COLO829 (cell line): ENCODE results near the gene ARHGAP15.

Experiments
- DNase-seq: peaks from one replicate; pipeline ENCODE4 v3.0.0; 2012; ENCODE audit warnings: low spot score

Gene ARHGAP15

DNA sequence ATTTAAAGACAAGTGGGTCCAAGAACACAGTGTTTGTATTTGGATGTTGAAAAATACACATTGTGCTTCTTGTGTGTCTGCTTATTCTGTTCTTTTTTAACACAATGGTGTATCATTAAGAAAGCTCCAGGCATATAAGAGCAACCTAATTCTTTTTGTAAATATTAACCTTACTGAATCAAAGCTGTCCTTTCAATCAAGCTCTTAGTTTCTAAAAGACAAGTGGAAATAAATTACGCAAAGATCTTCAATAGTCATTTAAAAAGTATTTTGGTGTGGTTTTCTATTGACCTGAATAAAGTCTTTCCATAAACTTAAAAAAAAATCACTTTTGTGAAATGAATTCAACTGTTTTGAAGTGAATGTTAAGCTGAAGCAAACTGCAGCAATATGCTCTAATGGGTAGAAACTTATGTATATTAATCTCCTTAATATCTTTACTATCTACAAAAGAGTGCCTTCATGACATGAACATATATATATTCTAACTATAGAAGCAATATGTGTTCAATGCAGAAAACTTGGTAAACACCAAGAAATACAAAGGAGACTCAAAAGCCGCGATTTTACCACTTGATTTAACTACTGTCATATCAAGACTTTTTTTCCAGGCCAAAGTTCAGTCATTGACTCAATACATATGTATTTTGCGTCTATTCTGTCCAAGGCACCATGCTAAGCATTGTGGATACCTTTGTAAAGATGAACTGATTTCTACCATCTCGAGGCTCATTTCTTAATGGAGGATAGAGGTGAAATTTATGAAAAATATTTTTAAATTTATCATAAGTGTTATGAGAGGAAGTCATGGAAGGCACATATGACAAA is 97.7 kb downstream of the ARHGAP15 start:
- no peak for DNase-seq

DNA sequence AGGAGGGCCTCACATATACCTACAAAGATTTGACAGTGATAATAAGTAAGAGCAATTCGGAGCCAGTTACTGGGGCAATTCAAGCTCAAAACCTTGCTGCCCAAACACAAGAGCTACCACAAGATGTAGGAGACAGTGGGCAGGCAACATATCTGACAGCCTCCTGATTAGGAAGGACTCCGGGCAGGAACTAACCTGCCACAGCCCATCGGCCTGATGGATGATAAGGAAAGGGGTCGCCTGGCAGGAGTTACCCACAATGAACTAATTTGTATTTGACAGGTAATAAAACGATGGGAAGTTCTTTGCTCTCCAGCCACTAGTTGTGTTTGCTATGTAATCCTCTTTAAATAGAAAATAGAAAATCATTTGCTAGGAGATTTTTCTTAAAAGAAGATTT is 100.2 kb downstream of the ARHGAP15 start:
- DNase-seq, result no peak

DNA sequence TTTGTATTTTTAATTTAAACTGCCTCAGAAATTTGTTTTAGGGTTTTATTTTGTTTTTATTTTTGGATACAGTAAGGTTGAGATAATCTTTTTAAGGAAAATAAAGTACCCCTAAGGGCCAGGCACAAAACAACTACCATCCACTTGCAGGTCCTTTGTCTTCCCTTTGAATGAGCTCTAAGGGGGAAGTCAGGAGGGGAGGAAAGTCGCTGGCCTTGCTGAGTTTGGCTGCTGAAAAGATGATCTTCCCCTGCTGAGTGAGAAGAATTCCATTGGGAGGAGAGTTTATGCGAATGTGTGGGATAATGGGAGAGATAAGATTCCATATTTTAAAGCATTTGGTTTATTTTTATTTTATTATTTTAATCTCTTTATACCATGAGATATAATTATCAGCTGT is 100.7 kb downstream of the ARHGAP15 start:
- DNase-seq, result no peak

DNA sequence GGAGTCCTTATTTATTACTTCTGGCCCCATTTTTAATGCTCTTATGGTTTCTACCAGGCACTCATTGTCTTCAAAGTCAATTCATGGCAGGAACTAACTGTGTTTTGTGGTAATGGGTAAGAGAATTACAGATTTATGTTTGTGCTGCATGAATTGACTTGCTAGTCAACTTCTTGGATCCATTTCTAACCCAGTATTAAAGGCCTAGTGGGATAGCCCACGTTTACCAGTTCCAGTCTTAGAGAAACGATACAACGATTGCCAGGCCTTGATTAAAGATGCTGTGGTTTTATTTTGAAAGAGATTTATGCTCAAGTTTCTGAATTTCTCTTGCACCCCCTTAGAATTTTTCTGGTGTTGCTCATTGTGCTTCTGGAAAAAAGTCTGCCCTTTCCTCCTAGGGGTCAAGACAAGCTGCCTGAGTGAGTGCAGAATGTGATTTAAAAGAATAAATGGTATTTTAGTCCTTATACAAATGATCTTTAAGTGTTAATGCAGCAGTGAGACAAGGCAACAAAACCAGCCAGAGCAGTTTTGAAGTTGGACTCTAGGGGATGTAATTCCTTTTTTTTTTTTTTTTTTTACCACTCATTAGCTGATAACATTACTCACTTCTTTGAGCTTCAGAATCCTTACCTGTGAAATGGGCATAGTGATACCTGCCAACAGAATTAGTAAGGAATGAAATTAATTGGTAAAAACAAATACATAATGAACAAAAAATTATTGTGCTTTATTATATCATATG is 101.5 kb downstream of the ARHGAP15 start:
- no peak for DNase-seq

DNA sequence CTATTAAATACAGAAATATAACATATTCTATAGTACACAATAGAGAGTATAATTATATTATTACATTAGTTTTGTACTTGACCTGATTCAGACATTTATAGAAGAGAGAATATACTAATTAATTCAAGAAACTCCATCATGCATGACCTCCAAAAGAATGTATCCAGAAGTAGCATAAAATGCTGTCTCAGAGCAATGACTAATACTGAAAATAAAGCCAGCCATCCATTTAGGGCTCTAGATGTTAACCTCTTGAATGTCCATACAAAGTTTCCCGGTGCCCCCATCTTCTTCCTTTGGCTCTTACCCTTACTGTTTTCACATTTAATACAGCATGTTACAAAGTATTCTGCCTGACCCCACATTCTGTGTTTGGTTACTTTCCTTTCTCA is 102.0 kb downstream of the ARHGAP15 start:
- no peak for DNase-seq

DNA sequence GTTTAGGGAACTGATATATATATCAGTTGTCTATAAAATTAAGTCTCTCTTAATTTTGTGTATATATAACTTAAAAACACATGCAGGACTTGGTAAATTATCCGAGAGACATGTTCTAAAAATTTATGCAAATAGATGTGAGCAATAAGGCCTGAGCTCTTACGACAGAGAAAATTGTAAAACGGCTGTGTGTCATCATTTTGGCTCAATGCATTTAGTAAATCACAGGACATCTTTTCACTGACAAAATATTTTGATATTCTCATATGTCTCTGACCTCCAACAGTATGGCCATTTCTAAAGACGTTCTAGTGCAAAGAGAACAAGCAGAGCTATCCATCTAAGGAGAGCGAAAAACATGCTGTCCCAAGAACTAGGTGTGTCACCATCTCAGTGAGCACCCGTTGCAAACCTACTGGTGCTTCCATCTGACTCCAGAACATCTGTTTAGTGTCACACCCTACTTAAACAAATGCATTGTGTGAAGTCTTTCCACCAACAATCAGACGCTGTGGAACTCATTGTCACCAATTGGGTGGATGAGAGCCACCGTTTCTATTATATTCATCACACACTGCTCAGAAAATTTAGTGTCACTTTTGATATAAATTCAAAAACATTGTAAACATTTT is 108.0 kb downstream of the ARHGAP15 start:
- no peak for DNase-seq

DNA sequence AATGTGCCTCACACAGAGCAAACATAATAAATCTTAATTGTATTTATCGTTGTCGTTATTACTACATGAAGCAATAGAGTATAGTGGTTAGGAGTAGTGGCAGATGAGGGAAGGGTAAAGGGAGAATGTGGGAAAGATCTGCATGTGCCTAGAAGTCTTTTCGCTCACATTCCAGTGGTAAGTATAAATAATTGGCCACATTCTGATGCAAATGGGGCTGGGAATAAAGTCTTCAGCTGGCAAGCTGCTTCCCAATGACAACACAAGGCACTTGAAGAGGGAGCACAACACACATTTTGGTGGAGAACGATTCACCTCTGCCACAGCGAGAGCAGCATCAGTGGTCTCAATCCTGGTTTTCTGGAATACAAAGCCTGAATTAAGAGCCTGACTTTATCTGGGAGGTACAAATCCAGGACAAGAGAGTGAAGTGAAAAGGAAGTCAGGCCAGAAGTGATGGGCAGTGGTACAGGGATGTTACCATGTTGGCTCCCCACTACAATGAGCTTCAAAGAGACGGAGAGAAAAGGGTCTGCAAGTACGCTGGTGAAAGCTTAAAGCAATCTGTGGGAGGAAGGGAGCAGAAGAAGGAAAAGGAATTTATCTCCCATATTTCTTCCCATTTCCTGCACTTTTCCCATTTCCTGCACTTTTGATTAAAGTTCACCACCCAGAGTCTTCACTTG is 112.3 kb downstream of the ARHGAP15 start:
- no peak for DNase-seq

DNA sequence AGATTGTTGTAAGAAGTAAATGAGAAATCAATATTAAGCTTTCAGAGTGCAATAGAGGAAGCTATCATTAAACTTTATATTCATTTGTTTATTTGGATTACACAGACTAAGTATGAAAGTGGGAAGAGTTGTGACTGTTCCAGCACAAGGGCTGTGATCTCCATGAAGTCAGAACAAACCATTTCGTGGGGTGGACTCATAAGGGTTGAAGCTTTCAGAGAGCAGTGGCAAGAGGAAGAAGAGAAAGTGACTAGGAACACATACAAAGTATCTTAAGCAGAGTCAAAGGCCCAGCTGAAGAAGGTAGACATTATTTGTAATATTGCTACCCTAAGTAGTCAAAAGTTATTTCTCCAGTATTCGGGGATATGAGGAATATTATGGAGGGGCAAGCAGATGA is 117.0 kb downstream of the ARHGAP15 start:
- DNase-seq, result no peak

DNA sequence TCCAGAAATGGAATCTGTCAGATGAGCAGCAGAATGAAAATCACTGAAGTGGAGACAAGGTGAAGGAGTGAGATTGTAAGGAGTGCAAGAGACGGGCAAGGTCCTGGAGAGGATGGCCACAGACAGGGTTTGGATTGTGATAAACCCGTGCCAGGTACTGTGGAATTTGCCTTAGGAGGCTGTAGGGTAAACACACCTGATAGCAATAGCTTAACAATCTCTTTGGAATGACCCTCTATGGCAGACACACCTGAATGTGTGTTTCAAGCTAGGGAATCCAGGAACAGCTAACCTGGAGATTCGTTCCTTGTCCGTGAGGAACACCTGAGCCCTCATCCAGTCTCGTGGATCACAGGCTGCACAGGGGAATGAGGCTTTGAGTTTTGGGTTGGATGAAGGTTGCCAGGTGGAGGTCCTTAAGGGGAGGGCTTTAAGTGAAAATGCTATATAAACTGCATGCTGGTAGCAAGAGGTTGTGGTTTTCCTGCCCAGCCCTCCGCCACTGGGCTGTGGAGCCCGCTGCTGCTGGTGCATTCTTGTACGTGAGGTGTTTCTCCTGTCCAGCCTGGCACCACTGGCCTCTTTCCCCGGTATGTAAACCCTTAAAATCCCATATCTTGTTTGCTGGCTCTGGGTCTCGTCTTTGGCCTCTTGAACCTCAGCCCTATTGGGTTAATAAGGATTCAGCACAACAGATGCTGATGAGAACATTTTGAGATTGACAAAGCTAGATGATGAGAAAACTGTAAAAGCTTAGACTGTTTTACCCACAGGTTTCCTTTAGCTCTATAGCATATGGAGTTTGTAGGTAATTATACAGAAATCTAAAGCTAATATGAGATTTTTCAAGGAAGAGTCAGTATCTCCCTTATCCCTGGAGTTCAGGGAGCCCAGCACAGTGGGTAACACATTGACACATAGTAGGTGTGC is 117.9 kb downstream of the ARHGAP15 start:
- no peak for DNase-seq

DNA sequence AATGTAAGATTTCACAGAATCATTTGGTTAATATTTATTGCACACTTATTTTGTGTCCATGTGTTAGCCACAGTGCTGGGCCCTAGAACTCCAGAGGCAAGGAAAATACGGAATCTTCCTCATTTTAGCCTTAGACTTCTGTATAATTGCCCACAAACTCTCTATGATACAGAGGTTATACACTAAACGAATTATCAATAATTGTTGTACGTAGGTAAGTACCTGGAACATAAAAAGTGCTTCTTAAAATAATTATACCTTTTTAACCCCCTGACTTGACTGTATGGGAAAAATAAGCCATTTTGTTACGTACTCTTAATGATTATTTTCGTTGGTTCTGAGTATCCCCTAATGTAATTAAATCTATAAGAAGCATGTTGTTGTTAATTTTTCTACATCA is 119.4 kb downstream of the ARHGAP15 start:
- no peak for DNase-seq

DNA sequence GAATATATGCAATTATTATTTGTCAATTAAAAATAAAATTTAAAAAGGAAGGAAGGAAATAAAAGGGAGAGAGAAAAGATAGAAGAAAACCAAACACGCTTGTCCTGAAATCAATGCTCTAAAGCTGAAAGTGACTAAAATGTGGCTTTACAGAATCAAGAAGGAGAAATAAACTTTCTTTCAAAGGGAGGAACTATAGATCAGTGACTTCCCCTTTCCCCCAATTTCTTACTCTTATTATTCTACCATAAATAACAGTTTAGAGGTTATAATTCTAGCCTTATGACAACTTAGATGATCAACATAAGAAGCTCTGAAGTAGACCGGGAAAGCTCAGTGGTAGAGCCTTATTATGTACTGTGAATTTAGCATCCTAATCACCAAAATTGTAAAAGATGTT is 122.5 kb downstream of the ARHGAP15 start:
- DNase-seq, result no peak

DNA sequence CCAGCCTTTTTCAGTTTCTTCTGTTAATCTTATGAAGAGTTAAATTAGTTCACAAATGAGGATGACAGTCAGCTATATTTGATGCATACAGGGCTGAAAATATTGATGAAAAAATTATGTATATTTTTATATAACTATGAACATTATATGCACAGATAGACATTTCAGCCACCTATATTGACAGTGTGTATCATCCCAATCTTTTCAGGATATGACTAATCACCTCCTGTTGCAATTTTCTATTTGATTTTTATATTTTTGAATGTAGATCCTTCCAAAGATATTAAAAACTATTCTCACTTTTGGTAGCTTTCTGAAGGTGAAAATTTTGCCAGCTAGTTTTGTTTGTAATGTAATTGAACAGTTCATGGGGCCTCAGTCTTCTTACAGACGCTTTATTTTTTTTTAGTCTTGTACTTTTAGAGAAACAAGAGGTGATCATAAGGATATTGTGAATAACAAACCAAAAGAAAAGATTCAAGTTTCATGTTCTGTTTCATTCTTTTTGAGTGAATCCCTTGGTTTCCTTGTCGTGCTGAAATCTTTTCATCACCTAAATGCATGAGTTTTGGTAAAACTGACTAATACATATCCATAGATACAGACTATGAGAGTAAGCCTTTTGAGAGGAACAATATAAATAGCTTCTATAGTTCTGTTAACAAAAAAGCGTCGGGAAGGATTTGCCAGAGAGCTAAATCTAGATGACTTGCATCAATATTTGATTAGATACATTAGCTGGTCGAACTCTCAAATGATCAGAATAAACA is 123.1 kb downstream of the ARHGAP15 start:
- DNase-seq, result no peak

DNA sequence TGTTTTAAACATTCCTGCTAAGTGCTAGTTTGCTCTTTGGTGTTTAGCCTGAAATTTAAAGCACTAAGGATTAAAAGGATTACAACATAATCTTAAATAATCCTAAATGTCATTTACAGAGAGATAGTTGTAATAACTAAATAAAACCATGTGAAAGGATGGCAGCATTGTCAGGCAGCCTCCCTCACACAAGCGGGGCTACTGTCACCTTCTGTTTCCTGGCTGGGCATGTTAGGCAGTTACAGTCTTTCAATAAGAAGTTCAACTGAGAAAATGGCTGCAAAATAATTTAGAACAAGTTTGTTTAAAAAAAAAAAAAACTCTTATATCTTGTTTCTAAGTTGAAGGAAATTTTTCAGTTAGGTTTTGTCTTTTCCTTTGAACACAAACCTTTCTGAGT is 124.9 kb downstream of the ARHGAP15 start:
- DNase-seq, result no peak

DNA sequence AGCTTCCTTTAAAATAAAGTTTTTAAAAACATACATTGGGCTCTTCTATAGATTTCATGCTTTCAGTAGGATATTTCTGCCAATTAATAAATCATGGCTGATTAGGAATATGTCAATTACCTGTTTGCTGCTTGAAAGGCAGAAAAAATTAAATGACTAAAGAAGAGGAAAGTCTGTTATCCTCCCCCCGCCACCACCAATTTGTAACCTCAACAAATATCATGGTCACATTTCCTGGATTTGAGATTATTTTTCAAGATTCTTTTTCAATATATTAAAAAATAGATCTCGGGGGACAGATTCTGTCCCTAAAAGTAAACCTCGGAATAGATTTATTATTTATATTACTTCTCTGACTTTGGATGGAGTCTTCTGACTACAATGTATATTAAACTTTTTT is 125.9 kb downstream of the ARHGAP15 start:
- no peak for DNase-seq

DNA sequence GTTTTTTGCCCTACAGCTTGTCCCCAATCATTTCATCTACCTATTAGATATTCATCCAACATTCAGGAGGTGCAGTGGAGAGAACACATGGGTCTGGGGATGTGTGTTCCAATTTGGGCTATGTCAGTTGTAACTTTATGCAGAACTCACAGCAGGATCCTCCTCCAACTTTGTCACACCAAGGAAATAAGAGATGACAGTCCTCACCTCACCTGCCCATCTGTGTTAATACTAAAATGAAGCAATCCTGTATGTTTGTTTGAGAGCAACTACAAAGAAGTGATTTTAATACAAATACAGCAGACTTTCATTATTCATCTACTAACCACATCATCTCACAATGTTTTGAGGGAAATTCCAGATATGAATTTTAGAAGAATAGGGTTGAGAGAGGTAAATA is 126.7 kb downstream of the ARHGAP15 start:
- DNase-seq, result no peak

DNA sequence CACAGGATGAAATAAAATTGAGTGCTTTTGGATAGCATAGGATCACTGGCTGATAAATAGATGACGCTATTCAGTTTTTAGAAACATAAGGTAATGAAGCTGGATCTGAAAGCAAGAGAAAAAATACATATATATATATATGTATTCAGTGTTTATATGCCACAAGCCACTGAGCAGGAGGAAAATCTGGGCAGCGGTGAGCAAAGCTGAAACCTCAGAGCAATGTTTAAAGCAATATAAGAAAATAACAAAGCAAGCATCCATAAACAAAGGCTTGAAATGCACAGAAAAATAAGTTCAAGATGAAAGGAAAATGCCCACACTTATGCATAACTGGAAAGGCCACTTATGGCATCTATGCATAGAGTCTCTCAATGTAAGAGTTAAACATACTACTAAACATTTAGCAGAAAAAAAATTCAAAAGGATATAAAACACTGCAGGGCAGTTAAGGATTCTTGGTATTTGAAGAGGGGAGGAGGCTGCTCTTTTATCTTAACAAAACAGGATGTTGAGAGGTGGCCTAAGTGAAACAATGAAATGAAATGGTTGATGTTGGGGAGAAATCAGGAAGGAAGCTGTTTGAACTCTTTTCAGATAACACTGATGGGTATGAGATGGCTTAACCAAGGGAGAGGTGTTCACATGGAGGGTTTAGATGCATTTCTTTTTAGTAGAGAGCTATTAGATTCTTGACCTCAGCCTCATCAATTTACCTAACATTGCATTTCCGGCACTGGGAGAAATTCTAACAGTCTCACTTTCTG is 129.1 kb downstream of the ARHGAP15 start:
- DNase-seq, result no peak

DNA sequence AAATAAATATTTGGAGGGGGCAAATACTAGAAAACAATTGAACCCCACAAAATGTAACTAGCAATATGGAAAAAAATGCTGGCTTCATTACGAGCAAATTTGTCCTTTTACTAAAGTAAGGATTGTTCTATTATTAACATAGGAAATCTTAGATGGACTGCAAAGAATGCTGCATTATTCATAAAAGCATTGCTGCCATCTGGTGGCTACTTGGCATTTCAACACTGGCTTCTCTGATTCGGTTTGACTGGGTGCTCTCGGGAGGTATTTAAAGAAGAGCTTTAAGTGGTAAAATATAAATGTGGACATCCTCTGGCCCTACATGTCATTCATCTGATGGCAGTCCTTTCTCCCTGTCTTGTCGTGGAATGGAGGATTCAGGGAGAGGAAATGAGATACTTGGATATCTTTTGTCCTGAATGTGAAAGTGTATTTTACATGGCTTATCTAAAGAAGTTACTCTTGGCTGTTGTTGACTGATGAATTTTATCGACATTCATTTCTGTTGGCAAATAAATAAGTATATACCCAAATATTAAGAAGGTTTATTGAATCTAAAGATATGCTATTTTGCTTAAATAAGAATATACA is 130.2 kb downstream of the ARHGAP15 start:
- peak; percentile 36 for DNase-seq

DNA sequence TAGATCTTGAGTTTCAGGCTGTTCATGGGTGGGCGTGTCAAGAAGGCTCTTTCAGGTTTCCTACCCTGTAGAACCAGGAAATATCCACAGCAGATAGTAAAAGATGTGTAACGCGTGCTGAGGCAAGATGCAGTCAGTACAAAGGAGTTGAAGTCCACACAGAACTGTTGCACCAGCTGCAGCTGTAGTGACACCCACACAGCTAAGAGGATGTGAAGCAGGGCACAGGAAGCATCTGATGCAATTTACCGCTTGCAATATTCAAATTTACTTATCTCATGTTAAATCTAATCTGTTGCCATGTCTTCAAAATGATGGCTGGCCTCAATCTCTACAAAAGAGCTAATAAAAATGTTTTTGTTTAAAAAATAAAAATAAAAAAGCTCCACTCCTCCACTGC is 132.8 kb downstream of the ARHGAP15 start:
- no peak for DNase-seq

DNA sequence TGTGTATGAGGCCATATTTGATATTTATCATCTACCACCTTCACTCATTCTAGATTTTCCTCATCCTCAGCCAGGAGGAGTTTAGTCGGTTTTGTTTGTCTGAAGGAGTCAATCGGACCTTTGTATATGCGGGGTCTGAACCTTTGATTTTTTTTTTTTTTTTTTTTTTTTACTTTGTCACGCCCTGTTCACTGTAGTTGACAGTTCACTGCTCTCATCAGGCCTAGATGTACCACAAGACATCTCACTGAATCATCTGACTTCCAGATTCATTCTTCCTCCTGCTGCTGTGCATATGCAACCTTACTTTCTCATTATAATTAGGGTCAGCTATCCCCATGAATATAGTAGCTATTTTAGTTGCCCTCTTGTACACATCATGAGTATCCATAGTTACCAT is 133.2 kb downstream of the ARHGAP15 start:
- no peak for DNase-seq
